Tibial nerve (tissue), 3 donors: ENCODE results near the gene PSMB2.

Experiments used
- POLR2A ChIP-seq, 2 donors: fragments of 450-650 bp; IDR thresholded peaks; one replicate each; pipeline ENCODE4 v1.6.1; 2017; ENCODE audit warnings: antibody characterized with exemption in 2 of 2, mild to moderate bottlenecking in 2 of 2, moderate library complexity in 2 of 2
- TF ChIP-seq, protein P1 (sequence below), 5 experiments: fragments of 200-600 bp in 3 of 5; fragments of 450-650 bp in 2 of 5; sonication (generic) in 3 of 5; IDR thresholded peaks; one replicate each; pipeline ENCODE4 v1.5.1; 2016 to 2019; ENCODE audit warnings: antibody characterized with exemption in 5 of 5, mild to moderate bottlenecking in 3 of 5, moderate library complexity in 2 of 5

- TF ChIP-seq, protein P1, sequence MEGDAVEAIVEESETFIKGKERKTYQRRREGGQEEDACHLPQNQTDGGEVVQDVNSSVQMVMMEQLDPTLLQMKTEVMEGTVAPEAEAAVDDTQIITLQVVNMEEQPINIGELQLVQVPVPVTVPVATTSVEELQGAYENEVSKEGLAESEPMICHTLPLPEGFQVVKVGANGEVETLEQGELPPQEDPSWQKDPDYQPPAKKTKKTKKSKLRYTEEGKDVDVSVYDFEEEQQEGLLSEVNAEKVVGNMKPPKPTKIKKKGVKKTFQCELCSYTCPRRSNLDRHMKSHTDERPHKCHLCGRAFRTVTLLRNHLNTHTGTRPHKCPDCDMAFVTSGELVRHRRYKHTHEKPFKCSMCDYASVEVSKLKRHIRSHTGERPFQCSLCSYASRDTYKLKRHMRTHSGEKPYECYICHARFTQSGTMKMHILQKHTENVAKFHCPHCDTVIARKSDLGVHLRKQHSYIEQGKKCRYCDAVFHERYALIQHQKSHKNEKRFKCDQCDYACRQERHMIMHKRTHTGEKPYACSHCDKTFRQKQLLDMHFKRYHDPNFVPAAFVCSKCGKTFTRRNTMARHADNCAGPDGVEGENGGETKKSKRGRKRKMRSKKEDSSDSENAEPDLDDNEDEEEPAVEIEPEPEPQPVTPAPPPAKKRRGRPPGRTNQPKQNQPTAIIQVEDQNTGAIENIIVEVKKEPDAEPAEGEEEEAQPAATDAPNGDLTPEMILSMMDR (IDR thresholded peaks at IDR 0.05) = no peak
- TF ChIP-seq POLR2A (IDR thresholded peaks at IDR 0.05) = no peak
These were observed 82.7 kb downstream of the PSMB2 start for GRCh38 chr1:35558374-35559316.
